Stimulated activated CD8-positive, alpha-beta memory T cell treated with anti-CD3 and anti-CD28 coated beads, Interleukin-15, amount 100 ng/mL, for 4 hours (primary cell): ENCODE measurements around the gene TTC34.

Experiments used
- DNase-seq, 2 donors: peaks; one replicate each; pipeline ENCODE4 v3.0.0-alpha.2; 2020; ENCODE audit warnings: low read depth in 2 of 2

TTC34 gene

GRCh38 chr1:2605509-2606395, 195.7 kb downstream of the TTC34 start:
- no peak for DNase-seq

- no peak for DNase-seq
Observed at GRCh38 chr1:2604844-2605508, 196.5 kb downstream of the TTC34 start.

- no peak for DNase-seq
Observed at GRCh38 chr1:2604156-2604843, 197.2 kb downstream of the TTC34 start.

- DNase-seq, result no peak
Observed at GRCh38 chr1:2603521-2604155, 197.9 kb downstream of the TTC34 start.

GRCh38 chr1:2602866-2603520, 198.5 kb downstream of the TTC34 start:
- DNase-seq, result no peak

- DNase-seq, result no peak
Observed at GRCh38 chr1:2602311-2602835, 199.1 kb downstream of the TTC34 start.

- no peak for DNase-seq
Observed at GRCh38 chr1:2601721-2602303, 199.7 kb downstream of the TTC34 start.

GRCh38 chr1:2598329-2598931, 203.1 kb downstream of the TTC34 start:
- no peak for DNase-seq

- DNase-seq, result no peak
Observed at GRCh38 chr1:2597441-2598328, 203.8 kb downstream of the TTC34 start.

- no peak for DNase-seq
Observed at GRCh38 chr1:2596530-2597333, 204.8 kb downstream of the TTC34 start.

- DNase-seq, result no peak
Observed at GRCh38 chr1:2595812-2596529, 205.5 kb downstream of the TTC34 start.

GRCh38 chr1:2595261-2595811, 206.2 kb downstream of the TTC34 start:
- DNase-seq, result no peak

- no peak for DNase-seq
Observed at GRCh38 chr1:2594641-2595131, 206.8 kb downstream of the TTC34 start.

GRCh38 chr1:2594001-2594640, 207.4 kb downstream of the TTC34 start:
- no peak for DNase-seq

GRCh38 chr1:2593251-2593878, 208.1 kb downstream of the TTC34 start:
- no peak for DNase-seq

GRCh38 chr1:2592672-2593071, 208.8 kb downstream of the TTC34 start:
- DNase-seq, result no peak
